ENCODE data around the gene THSD4. TPM values are rescaled to one million over a fixed set of nuclear protein-coding genes. Genes with fewer than 3 reads are reported as not detected.

THSD4 gene
- polyA plus RNA-seq, 1 donor from 2014 or later = 0.46 TPM

DNA sequence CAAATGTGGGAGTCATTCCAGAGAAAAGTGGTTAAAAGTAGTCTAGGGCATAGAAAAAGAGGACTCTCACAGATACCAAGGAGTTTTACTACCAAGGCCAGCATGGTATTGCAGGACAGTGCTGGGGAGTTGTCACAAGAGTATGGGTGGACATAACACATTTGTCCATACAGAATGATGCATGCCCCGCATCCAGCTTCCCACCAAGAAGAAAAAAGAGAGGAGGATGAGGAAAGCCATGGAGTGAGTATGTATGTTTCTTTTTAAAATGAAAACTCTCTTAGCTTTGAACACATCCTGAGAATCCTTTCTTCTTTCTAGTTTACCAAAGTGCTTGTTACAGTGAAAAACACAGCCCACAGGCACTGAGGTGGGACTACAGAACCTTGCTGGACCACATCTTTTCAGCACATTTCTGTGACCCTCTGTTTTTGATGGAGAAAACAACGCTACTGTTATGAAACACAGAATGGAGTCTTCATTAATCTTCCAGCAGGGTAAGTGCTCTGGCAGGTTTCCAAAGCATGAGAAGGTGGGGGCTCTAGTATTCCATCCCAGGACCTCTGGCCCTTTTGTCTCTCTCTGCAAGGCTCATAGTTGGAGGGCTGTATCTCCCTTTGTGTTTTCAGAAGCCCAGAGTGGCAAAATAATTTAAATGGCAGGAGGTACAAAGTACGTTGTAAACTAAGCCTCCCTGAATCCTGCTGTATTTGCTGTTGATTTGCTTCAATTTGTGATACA, 707.8 kb downstream of the THSD4 start:
- H3K36me3 ChIP-seq (ENCODE audit: insufficient read depth, low read length) = peaks cover 22% of the 10 kb centered on the region
- no peaks in the 10 kb centered on the region for H3F3A ChIP-seq (ENCODE audit: insufficient read depth, low read length, poor library complexity, severe bottlenecking)
- H3K4me2 ChIP-seq (ENCODE audit: low read length) = no peak overlapping the region
- TF ChIP-seq TAF1 (IDR thresholded peaks at IDR 0.05; ENCODE audit: low read depth) (no peak), EZH2 (IDR thresholded peaks at IDR 0.05; ENCODE audit: borderline replicate concordance, insufficient read depth, low read length, poor library complexity, severe bottlenecking) (no peak), SMC3 (conservative IDR thresholded peaks at IDR 0.05; ENCODE audit: poor library complexity) (no peak), RAD21 (conservative IDR thresholded peaks at IDR 0.05) (no peak), EP300 (conservative IDR thresholded peaks at IDR 0.05; ENCODE audit: poor library complexity, severe bottlenecking) (no peak), MXI1 (conservative IDR thresholded peaks at IDR 0.05; ENCODE audit: poor library complexity, severe bottlenecking) (no peak), POLR2AphosphoS5 (IDR thresholded peaks at IDR 0.05) (no peak)
- TF ChIP-seq, protein P1, sequence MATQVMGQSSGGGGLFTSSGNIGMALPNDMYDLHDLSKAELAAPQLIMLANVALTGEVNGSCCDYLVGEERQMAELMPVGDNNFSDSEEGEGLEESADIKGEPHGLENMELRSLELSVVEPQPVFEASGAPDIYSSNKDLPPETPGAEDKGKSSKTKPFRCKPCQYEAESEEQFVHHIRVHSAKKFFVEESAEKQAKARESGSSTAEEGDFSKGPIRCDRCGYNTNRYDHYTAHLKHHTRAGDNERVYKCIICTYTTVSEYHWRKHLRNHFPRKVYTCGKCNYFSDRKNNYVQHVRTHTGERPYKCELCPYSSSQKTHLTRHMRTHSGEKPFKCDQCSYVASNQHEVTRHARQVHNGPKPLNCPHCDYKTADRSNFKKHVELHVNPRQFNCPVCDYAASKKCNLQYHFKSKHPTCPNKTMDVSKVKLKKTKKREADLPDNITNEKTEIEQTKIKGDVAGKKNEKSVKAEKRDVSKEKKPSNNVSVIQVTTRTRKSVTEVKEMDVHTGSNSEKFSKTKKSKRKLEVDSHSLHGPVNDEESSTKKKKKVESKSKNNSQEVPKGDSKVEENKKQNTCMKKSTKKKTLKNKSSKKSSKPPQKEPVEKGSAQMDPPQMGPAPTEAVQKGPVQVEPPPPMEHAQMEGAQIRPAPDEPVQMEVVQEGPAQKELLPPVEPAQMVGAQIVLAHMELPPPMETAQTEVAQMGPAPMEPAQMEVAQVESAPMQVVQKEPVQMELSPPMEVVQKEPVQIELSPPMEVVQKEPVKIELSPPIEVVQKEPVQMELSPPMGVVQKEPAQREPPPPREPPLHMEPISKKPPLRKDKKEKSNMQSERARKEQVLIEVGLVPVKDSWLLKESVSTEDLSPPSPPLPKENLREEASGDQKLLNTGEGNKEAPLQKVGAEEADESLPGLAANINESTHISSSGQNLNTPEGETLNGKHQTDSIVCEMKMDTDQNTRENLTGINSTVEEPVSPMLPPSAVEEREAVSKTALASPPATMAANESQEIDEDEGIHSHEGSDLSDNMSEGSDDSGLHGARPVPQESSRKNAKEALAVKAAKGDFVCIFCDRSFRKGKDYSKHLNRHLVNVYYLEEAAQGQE (IDR thresholded peaks at IDR 0.05; ENCODE audit: borderline replicate concordance) = no peak
- TF ChIP-seq, protein P2, sequence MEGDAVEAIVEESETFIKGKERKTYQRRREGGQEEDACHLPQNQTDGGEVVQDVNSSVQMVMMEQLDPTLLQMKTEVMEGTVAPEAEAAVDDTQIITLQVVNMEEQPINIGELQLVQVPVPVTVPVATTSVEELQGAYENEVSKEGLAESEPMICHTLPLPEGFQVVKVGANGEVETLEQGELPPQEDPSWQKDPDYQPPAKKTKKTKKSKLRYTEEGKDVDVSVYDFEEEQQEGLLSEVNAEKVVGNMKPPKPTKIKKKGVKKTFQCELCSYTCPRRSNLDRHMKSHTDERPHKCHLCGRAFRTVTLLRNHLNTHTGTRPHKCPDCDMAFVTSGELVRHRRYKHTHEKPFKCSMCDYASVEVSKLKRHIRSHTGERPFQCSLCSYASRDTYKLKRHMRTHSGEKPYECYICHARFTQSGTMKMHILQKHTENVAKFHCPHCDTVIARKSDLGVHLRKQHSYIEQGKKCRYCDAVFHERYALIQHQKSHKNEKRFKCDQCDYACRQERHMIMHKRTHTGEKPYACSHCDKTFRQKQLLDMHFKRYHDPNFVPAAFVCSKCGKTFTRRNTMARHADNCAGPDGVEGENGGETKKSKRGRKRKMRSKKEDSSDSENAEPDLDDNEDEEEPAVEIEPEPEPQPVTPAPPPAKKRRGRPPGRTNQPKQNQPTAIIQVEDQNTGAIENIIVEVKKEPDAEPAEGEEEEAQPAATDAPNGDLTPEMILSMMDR (IDR thresholded peaks at IDR 0.05; ENCODE audit: poor library complexity, severe bottlenecking) = no peak
- H3K27ac ChIP-seq (ENCODE audit: low read length) = no peak overlapping the region
- no peak overlapping the region for H2AFZ ChIP-seq (ENCODE audit: low read depth, low read length)
- H3K4me3 ChIP-seq (ENCODE audit: low read length) = no peak overlapping the region
- H3K79me2 ChIP-seq (replicated peaks; ENCODE audit: insufficient read depth, low read length) = no peaks in the 10 kb centered on the region
- no peaks in the 10 kb centered on the region for H4K20me1 ChIP-seq (ENCODE audit: insufficient read depth)
- H3K9me2 ChIP-seq (ENCODE audit: insufficient read depth, low read length) = no peaks in the 10 kb centered on the region
- H3K27me3 ChIP-seq (ENCODE audit: insufficient read depth, low read depth, low read length) = no peaks in the 10 kb centered on the region
- H3K9me3 ChIP-seq (ENCODE audit: low read length) = no peaks in the 10 kb centered on the region
- no peak overlapping the region for H3K9ac ChIP-seq (ENCODE audit: low read length)

DNA sequence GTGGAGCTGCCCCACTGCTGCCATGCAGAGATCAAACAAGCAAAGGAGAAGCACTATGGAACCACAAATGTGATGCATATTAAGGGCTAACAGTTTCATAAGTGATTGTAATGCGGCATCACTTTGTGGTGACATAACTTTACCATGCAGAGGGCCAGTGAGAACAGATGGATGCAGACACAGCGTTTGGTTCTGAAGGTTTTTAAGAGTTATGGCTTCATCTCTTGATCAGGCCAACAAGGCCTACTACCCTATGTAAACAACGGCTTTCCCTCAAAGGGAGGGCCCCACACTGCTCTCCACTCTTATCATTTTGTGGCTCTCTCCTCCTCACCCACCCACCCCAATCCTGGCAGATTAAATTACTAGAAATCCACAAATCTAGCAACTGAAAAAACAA, 708.5 kb downstream of the THSD4 start:
- H2AFZ ChIP-seq (ENCODE audit: low read depth, low read length) = no peak overlapping the region
- no peaks in the 10 kb centered on the region for H3K27me3 ChIP-seq (ENCODE audit: insufficient read depth, low read depth, low read length)
- H3K4me2 ChIP-seq (ENCODE audit: low read length) = no peak overlapping the region
- no peaks in the 10 kb centered on the region for H3K79me2 ChIP-seq (replicated peaks; ENCODE audit: insufficient read depth, low read length)
- H3F3A ChIP-seq (ENCODE audit: insufficient read depth, low read length, poor library complexity, severe bottlenecking) = no peaks in the 10 kb centered on the region
- H3K36me3 ChIP-seq (ENCODE audit: insufficient read depth, low read length) = peaks cover 22% of the 10 kb centered on the region
- no peak overlapping the region for H3K4me3 ChIP-seq (ENCODE audit: low read length)
- no peak overlapping the region for H3K27ac ChIP-seq (ENCODE audit: low read length)
- H3K9me3 ChIP-seq (ENCODE audit: low read length) = no peaks in the 10 kb centered on the region
- no peaks in the 10 kb centered on the region for H4K20me1 ChIP-seq (ENCODE audit: insufficient read depth)
- H3K9ac ChIP-seq (ENCODE audit: low read length) = no peak overlapping the region
- TF ChIP-seq, protein P2 (IDR thresholded peaks at IDR 0.05; ENCODE audit: poor library complexity, severe bottlenecking) = no peak
- TF ChIP-seq RAD21 (conservative IDR thresholded peaks at IDR 0.05) = no peak
- no peak for TF ChIP-seq MXI1 (conservative IDR thresholded peaks at IDR 0.05; ENCODE audit: poor library complexity, severe bottlenecking)
- no peak for TF ChIP-seq EP300 (conservative IDR thresholded peaks at IDR 0.05; ENCODE audit: poor library complexity, severe bottlenecking)
- no peak for TF ChIP-seq SMC3 (conservative IDR thresholded peaks at IDR 0.05; ENCODE audit: poor library complexity)
- TF ChIP-seq, protein P1 (IDR thresholded peaks at IDR 0.05; ENCODE audit: borderline replicate concordance) = no peak
- TF ChIP-seq TAF1 (IDR thresholded peaks at IDR 0.05; ENCODE audit: low read depth) = no peak
- no peak for TF ChIP-seq EZH2 (IDR thresholded peaks at IDR 0.05; ENCODE audit: borderline replicate concordance, insufficient read depth, low read length, poor library complexity, severe bottlenecking)
- TF ChIP-seq POLR2AphosphoS5 (IDR thresholded peaks at IDR 0.05) = no peak
- no peaks in the 10 kb centered on the region for H3K9me2 ChIP-seq (ENCODE audit: insufficient read depth, low read length)

Measured in neural cell (in vitro differentiated cells).